Measurements from ENCODE around the gene CRTC3. TPM values are rescaled to one million over a fixed set of nuclear protein-coding genes. Genes with fewer than 3 reads are reported as not detected.

CRTC3 gene
- total RNA-seq, 1 donor from 2014 or later = 21.4 TPM

GRCh38 chr15:90487186-90487585 lies 42.5 kb upstream of the CRTC3 start:
- Mint-ChIP-seq H3K27me3 (ENCODE audit: low read depth, unreplicated experiment) (no peaks in the 10 kb centered on the region), H3K9me3 (ENCODE audit: unreplicated experiment) (no peaks in the 10 kb centered on the region), H3K4me3 (ENCODE audit: unreplicated experiment) (no peak overlapping the region), H3K4me1 (ENCODE audit: low read depth, unreplicated experiment) (no peaks in the 10 kb centered on the region), H3K36me3 (ENCODE audit: low read depth, unreplicated experiment) (peaks cover 22% of the 10 kb centered on the region), H3K27ac (ENCODE audit: unreplicated experiment) (no peak overlapping the region)
- Histone ChIP-seq H3K4me1 (ENCODE audit: insufficient read depth, low read length) (no peaks in the 10 kb centered on the region), H3K9ac (ENCODE audit: low read length) (no peak overlapping the region), H3K79me2 (ENCODE audit: insufficient read depth, low read length) (no peaks in the 10 kb centered on the region), H3K4me2 (ENCODE audit: low read length) (no peak overlapping the region), H3K4me3 (ENCODE audit: insufficient read depth, low read depth, low read length) (no peak overlapping the region), H3K36me3 (ENCODE audit: insufficient read depth, low read length) (peaks cover 82% of the 10 kb centered on the region), H3K27me3 (ENCODE audit: insufficient read depth, low read length) (no peaks in the 10 kb centered on the region), H4K20me1 (ENCODE audit: insufficient read depth, low read length) (peaks cover 15% of the 10 kb centered on the region), H3K9me3 (ENCODE audit: insufficient read depth, low read depth, low read length) (no peaks in the 10 kb centered on the region), H2AFZ (ENCODE audit: low read depth, low read length) (no peak overlapping the region), H3K27ac (ENCODE audit: low read depth, low read length) (no peak overlapping the region)
- FAIRE-seq = no peak
- no peak for DNase-seq (ENCODE audit: low read depth)
- no peak for TF ChIP-seq CTCF (IDR thresholded peaks at IDR 0.05; ENCODE audit: insufficient read depth, low read depth, low read length)
- TF ChIP-seq EZH2 (IDR thresholded peaks at IDR 0.05; ENCODE audit: insufficient read depth, low read length) = no peak

GRCh38 chr15:90489514-90489913 lies 40.2 kb upstream of the CRTC3 start:
- H3K9me3 Mint-ChIP-seq (ENCODE audit: unreplicated experiment) = no peaks in the 10 kb centered on the region
- Histone ChIP-seq H3K4me3 (ENCODE audit: insufficient read depth, low read depth, low read length) (no peak overlapping the region), H3K27me3 (ENCODE audit: insufficient read depth, low read length) (no peaks in the 10 kb centered on the region), H3K4me1 (ENCODE audit: insufficient read depth, low read length) (no peaks in the 10 kb centered on the region), H4K20me1 (ENCODE audit: insufficient read depth, low read length) (peaks cover 15% of the 10 kb centered on the region), H3K9me3 (ENCODE audit: insufficient read depth, low read depth, low read length) (no peaks in the 10 kb centered on the region), H3K79me2 (ENCODE audit: insufficient read depth, low read length) (no peaks in the 10 kb centered on the region), H3K27ac (ENCODE audit: low read depth, low read length) (no peak overlapping the region), H3K4me2 (ENCODE audit: low read length) (no peak overlapping the region), H3K9ac (ENCODE audit: low read length) (no peak overlapping the region), H2AFZ (ENCODE audit: low read depth, low read length) (no peak overlapping the region), H3K36me3 (ENCODE audit: insufficient read depth, low read length) (peaks cover 81% of the 10 kb centered on the region)
- H3K36me3 Mint-ChIP-seq (ENCODE audit: low read depth, unreplicated experiment) = peaks cover 26% of the 10 kb centered on the region
- no peak overlapping the region for H3K27ac Mint-ChIP-seq (ENCODE audit: unreplicated experiment)
- no peak for TF ChIP-seq CTCF (IDR thresholded peaks at IDR 0.05; ENCODE audit: insufficient read depth, low read depth, low read length)
- no peak for TF ChIP-seq EZH2 (IDR thresholded peaks at IDR 0.05; ENCODE audit: insufficient read depth, low read length)
- no peaks in the 10 kb centered on the region for H3K4me1 Mint-ChIP-seq (ENCODE audit: low read depth, unreplicated experiment)
- no peaks in the 10 kb centered on the region for H3K27me3 Mint-ChIP-seq (ENCODE audit: low read depth, unreplicated experiment)
- no peak for DNase-seq (ENCODE audit: low read depth)
- H3K4me3 Mint-ChIP-seq (ENCODE audit: unreplicated experiment) = no peak overlapping the region
- no peak for FAIRE-seq

- Histone ChIP-seq H3K9me3 (ENCODE audit: insufficient read depth, low read depth, low read length) (no peaks in the 10 kb centered on the region), H3K9ac (ENCODE audit: low read length) (no peak overlapping the region), H3K4me3 (ENCODE audit: insufficient read depth, low read depth, low read length) (no peak overlapping the region), H3K79me2 (ENCODE audit: insufficient read depth, low read length) (no peaks in the 10 kb centered on the region), H4K20me1 (ENCODE audit: insufficient read depth, low read length) (peaks cover 15% of the 10 kb centered on the region), H3K27ac (ENCODE audit: low read depth, low read length) (no peak overlapping the region), H3K36me3 (ENCODE audit: insufficient read depth, low read length) (peaks cover 81% of the 10 kb centered on the region), H3K4me2 (ENCODE audit: low read length) (no peak overlapping the region), H3K4me1 (ENCODE audit: insufficient read depth, low read length) (no peaks in the 10 kb centered on the region), H3K27me3 (ENCODE audit: insufficient read depth, low read length) (no peaks in the 10 kb centered on the region), H2AFZ (ENCODE audit: low read depth, low read length) (no peak overlapping the region)
- no peak for FAIRE-seq
- Mint-ChIP-seq H3K27ac (ENCODE audit: unreplicated experiment) (no peak overlapping the region), H3K36me3 (ENCODE audit: low read depth, unreplicated experiment) (peaks cover 26% of the 10 kb centered on the region), H3K9me3 (ENCODE audit: unreplicated experiment) (no peaks in the 10 kb centered on the region), H3K27me3 (ENCODE audit: low read depth, unreplicated experiment) (no peaks in the 10 kb centered on the region), H3K4me3 (ENCODE audit: unreplicated experiment) (no peak overlapping the region), H3K4me1 (ENCODE audit: low read depth, unreplicated experiment) (no peaks in the 10 kb centered on the region)
- DNase-seq (ENCODE audit: low read depth) = no peak
- no peak for TF ChIP-seq EZH2 (IDR thresholded peaks at IDR 0.05; ENCODE audit: insufficient read depth, low read length)
- TF ChIP-seq CTCF (IDR thresholded peaks at IDR 0.05; ENCODE audit: insufficient read depth, low read depth, low read length) = no peak
Measured at GRCh38 chr15:90489944-90490343, 39.8 kb upstream of the CRTC3 start.
